Colonic mucosa (tissue), 4 donors: ENCODE data around the gene AKAP6. TPM values are rescaled to one million over a fixed set of nuclear protein-coding genes. Genes with fewer than 3 reads are reported as not detected.

Source experiments
- DNase-seq: peaks from one replicate; pipeline ENCODE4 v3.0.0-alpha.2; 2020
- H3K27ac ChIP-seq: fragments of 200-600 bp; one replicate; pipeline ENCODE4 v1.8.0; 2021
- H3K27me3 ChIP-seq: fragments of 200-600 bp; one replicate; pipeline ENCODE4 v1.8.0; 2021
- H3K36me3 ChIP-seq: fragments of 200-600 bp; one replicate; pipeline ENCODE4 v1.8.0; 2021
- H3K4me1 ChIP-seq: fragments of 200-600 bp; one replicate; pipeline ENCODE4 v1.8.0; 2021; ENCODE audit warnings: mild to moderate bottlenecking
- H3K4me3 ChIP-seq: fragments of 200-600 bp; one replicate; pipeline ENCODE4 v1.8.0; 2021
- H3K9ac ChIP-seq, 2 donors: one replicate each; pipeline ENCODE4 v1.7.0; 2013; ENCODE audit warnings: control low read depth in 2 of 2, low read depth in 2 of 2, low read length in 2 of 2
- H3K9me3 ChIP-seq: fragments of 200-600 bp; one replicate; pipeline ENCODE4 v1.8.0; 2021
- intact Hi-C: fragments of 100-400 bp; cut with DNase I; formaldehyde crosslinking; loops from one replicate; pipeline ENCODE4 v1.14.1; 2022
- total RNA-seq, 2 donors: library from RNA; stranded (reverse); fragmentation: NEBNext Ultra II Directional in 1 of 2; extraction: Animal tissue kit (Norgen Biotek cat#: 25700) in 1 of 2; gene quantifications; one replicate each; pipeline ENCODE4 v1.2.1, GENCODE V29; 2021
- TF ChIP-seq, protein P1 (sequence below): fragments of 200-600 bp; IDR thresholded peaks from one replicate; pipeline ENCODE4 v1.8.0; 2022; ENCODE audit warnings: antibody characterized with exemption, mild to moderate bottlenecking
- donor health status: healthy.
- donor health status: DM: no; HTN: no; CAD: no.
- donor health status: DM: no; HTN: no; CAD: no.

The AKAP6 gene
- total RNA-seq, 2 donors from 2014 or later = 1.3 to 10.3 TPM

DNA sequence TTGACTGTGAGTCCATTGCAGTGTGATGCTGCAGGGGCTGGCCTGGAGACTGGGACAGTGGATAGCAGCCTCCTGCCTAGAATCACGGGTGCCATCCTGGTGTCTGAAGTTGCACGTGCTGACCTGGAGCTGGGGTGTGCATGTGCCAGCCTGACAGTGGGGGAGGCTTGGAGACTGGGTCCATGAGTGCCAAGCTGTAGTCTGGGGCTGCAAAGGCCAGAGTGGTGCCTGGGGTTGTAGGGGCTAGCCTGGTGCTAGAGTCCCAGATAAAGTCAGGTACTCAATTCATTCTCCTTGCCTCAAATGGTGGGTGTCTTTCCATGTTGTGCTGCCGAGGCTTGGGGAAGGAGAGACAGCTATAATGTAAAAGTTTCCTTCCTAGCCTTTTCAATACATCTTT lies 427.7 kb downstream of the AKAP6 start:
- H3K27me3 ChIP-seq = no peaks in the 10 kb centered on the region
- H3K9ac ChIP-seq = no peak overlapping the region
- intact Hi-C loops = no loop called here
- H3K27ac ChIP-seq = no peak overlapping the region
- H3K4me3 ChIP-seq = no peak overlapping the region
- no peaks in the 10 kb centered on the region for H3K9me3 ChIP-seq
- TF ChIP-seq, protein P1, sequence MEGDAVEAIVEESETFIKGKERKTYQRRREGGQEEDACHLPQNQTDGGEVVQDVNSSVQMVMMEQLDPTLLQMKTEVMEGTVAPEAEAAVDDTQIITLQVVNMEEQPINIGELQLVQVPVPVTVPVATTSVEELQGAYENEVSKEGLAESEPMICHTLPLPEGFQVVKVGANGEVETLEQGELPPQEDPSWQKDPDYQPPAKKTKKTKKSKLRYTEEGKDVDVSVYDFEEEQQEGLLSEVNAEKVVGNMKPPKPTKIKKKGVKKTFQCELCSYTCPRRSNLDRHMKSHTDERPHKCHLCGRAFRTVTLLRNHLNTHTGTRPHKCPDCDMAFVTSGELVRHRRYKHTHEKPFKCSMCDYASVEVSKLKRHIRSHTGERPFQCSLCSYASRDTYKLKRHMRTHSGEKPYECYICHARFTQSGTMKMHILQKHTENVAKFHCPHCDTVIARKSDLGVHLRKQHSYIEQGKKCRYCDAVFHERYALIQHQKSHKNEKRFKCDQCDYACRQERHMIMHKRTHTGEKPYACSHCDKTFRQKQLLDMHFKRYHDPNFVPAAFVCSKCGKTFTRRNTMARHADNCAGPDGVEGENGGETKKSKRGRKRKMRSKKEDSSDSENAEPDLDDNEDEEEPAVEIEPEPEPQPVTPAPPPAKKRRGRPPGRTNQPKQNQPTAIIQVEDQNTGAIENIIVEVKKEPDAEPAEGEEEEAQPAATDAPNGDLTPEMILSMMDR = no peak
- H3K36me3 ChIP-seq = no peaks in the 10 kb centered on the region
- no peaks in the 10 kb centered on the region for H3K4me1 ChIP-seq
- DNase-seq = no peak

DNA sequence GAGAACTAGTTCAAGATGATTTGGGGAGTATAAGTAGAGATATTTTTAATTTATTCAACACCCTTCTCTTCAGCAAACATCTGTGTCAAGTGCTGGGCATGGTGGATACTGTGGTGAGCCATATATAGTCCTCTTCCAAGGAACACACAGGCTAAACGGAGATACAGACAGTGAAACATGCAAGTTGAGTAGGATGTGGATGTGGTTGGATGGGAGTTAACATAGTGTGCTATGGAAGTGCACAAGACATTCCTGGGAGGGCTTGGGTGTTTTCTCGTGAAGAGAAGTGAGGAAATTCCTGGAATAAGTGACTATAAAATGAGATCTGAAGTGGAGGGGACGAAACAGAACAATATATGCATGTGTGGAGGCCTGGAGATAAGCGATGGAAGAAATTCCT lies 428.5 kb downstream of the AKAP6 start:
- Histone ChIP-seq H3K27ac (no peak overlapping the region), H3K9ac (no peak overlapping the region), H3K4me3 (no peak overlapping the region), H3K27me3 (no peaks in the 10 kb centered on the region), H3K36me3 (no peaks in the 10 kb centered on the region), H3K4me1 (no peaks in the 10 kb centered on the region), H3K9me3 (no peaks in the 10 kb centered on the region)
- intact Hi-C loops = no loop called here
- no peak for DNase-seq
- TF ChIP-seq, protein P1 = no peak

DNA sequence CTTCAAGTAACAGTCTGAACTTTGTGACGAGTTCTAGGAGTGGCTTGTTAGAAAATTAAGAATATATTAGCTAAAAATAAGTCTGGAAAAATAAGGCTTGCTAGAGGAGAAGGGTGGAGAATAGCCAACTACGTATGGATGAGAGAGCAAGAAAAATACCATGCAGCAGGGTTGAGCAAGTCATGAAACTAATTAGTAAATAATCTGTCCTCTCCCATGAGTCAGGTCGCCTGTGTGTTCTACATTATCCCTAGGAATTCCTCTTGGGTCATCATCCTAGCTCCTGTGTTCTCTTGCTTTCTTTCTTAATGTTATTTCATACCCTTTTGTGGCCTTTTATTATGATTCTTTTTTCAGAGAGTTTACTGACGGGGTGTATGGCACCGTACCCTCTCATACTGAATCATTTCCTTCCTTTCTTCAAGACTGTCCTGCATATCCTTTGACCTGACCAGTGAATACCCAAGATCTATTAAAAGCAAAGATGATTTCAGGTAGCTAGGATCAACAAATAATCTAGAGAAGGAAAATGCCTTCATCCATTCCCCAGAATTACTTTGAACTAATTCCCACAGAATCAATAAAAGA lies 432.4 kb downstream of the AKAP6 start:
- intact Hi-C loops = no loop called here
- H3K4me1 ChIP-seq = no peaks in the 10 kb centered on the region
- no peak overlapping the region for H3K27ac ChIP-seq
- H3K9me3 ChIP-seq = no peaks in the 10 kb centered on the region
- H3K4me3 ChIP-seq = no peak overlapping the region
- no peak overlapping the region for H3K9ac ChIP-seq
- no peak for DNase-seq
- no peaks in the 10 kb centered on the region for H3K27me3 ChIP-seq
- TF ChIP-seq, protein P1 = no peak
- H3K36me3 ChIP-seq = no peaks in the 10 kb centered on the region

DNA sequence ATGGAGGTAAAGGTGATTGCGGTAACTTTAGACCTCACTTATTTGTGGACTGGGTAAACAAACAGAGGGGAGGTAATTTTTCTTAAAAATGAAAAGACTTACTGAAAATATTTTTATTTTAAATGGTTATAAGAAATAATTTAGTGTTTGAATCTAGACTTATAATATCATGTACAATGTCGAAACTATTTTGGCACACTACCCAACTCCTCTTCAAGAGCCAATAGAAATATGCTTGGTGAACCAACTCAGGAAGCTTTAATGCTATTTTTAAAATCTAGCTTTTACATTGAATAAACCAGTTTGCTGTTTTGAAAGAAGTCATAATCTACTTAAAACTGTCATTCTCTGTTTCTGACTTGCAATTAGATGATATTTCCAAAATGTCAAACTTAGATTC lies 433.8 kb downstream of the AKAP6 start:
- Histone ChIP-seq H3K36me3 (no peaks in the 10 kb centered on the region), H3K9me3 (no peaks in the 10 kb centered on the region), H3K9ac (no peak overlapping the region), H3K27ac (no peak overlapping the region), H3K4me1 (no peaks in the 10 kb centered on the region), H3K27me3 (no peaks in the 10 kb centered on the region), H3K4me3 (no peak overlapping the region)
- intact Hi-C loops = no loop called here
- no peak for DNase-seq
- TF ChIP-seq, protein P1 = no peak

DNA sequence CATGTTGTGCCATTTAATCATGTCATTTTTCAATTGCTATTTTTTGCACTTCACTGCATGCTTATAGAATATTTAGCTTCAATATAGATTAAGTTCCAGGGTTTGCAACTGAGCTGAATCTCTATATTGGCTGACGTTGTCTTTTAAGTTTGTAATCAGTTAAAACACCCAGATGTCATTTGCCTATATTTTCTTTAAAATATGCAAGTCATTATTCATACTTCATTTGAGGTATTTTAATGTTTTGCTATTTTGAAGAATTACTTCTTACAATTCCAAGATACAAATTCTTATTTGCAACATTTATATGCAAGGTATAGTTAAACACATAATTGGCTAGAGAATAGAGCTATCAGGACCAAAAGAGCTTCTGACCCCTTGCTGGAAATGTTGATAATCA lies 434.6 kb downstream of the AKAP6 start:
- no peak for DNase-seq
- H3K9ac ChIP-seq = no peak overlapping the region
- no peaks in the 10 kb centered on the region for H3K36me3 ChIP-seq
- TF ChIP-seq, protein P1 = no peak
- no peaks in the 10 kb centered on the region for H3K27me3 ChIP-seq
- no peaks in the 10 kb centered on the region for H3K4me1 ChIP-seq
- no peak overlapping the region for H3K4me3 ChIP-seq
- intact Hi-C loops = no loop called here
- H3K27ac ChIP-seq = no peak overlapping the region
- H3K9me3 ChIP-seq = no peaks in the 10 kb centered on the region

DNA sequence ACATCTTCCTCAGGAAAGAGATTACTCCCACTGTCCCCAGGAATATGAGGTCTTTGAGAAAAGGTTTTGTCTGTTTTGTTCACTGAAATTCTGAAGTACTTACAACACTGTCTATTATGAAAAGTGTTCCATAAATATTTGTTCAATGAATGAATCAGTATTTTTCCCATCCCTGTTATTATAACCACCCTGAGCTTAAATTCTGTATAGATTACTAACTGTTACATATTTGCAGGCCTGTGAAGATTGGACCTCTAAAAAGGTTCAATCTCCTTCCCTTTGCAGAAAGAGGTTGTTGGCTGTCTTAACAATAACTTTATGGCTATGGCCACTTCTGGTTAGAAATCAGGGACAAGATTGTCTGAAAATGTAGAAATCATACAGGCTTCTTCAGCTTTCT lies 435.0 kb downstream of the AKAP6 start:
- Histone ChIP-seq H3K9me3 (no peaks in the 10 kb centered on the region), H3K9ac (no peak overlapping the region), H3K27ac (no peak overlapping the region), H3K4me1 (no peaks in the 10 kb centered on the region), H3K36me3 (no peaks in the 10 kb centered on the region), H3K4me3 (no peak overlapping the region), H3K27me3 (no peaks in the 10 kb centered on the region)
- TF ChIP-seq, protein P1 = no peak
- intact Hi-C loops = no loop called here
- no peak for DNase-seq
